Panc1 (cell line): ENCODE results near the gene RBM47. TPM values are rescaled to one million over a fixed set of nuclear protein-coding genes. Genes with fewer than 3 reads are reported as not detected.

Experiments used
- ATAC-seq: fragments of 200-7000 bp; cut with Tn5 transposase; 2 replicates; pipeline ENCODE4 v1.9.1; 2020; ENCODE audit warnings: mild to moderate bottlenecking, moderate library complexity
- BruUV-seq: library from RNA; stranded (reverse); fragments of 400-500 nt; replicated peaks from 2 replicates; lab custom pipeline; 2021; lab: Mats Ljungman, UMichigan
- CTCF ChIA-PET: fragments of 300-600 bp; sonication (Branson Sonifier 250); formaldehyde crosslinking; loops from one replicate; lab custom pipeline; 2022; ENCODE audit warnings: antibody characterized with exemption; lab: Charles Lee
- POLR2A ChIA-PET: fragments of 300-600 bp; sonication (Branson Sonifier 250); formaldehyde crosslinking; loops from one replicate; lab custom pipeline; 2022; ENCODE audit warnings: antibody characterized with exemption; lab: Charles Lee
- DNase-seq: peaks from one replicate; pipeline ENCODE4 v3.0.0-alpha.2; 2010; ENCODE audit warnings: low read depth, low spot score
- H3K27ac ChIP-seq: 2 replicates; pipeline ENCODE4 v1.5.1; 2011; ENCODE audit warnings: mild to moderate bottlenecking, low read length, inconsistent platforms
- H3K27me3 ChIP-seq: fragments of 200-500 bp; sonication (Bioruptor generic); 2 replicates; pipeline ENCODE4 v1.6.0; 2014; ENCODE audit warnings: low read length, inconsistent platforms; ENCODE audit not compliant: control insufficient read depth, insufficient read depth
- H3K36me3 ChIP-seq: fragments of 200-500 bp; sonication (Bioruptor generic); 2 replicates; pipeline ENCODE4 v1.5.1; 2014; ENCODE audit warnings: inconsistent platforms, mild to moderate bottlenecking, low read length, moderate library complexity; ENCODE audit not compliant: control insufficient read depth, insufficient read depth
- H3K4me1 ChIP-seq: 2 replicates; pipeline ENCODE4 v1.5.1; 2011; ENCODE audit warnings: inconsistent platforms, mild to moderate bottlenecking, low read length, moderate library complexity; ENCODE audit not compliant: control insufficient read depth, insufficient read depth
- H3K4me3 ChIP-seq, 2 experiments: 2 replicates each; pipeline ENCODE4 v1.5.1; 2011 to 2012; ENCODE audit warnings: low read depth in 2 of 2, low read length in 2 of 2, mild to moderate bottlenecking in 2 of 2, inconsistent platforms in 1 of 2, moderate library complexity in 1 of 2
- H3K9me3 ChIP-seq: fragments of 200-500 bp; sonication (Bioruptor generic); 2 replicates; pipeline ENCODE4 v1.5.1; 2014; ENCODE audit warnings: low read depth, mild to moderate bottlenecking, inconsistent platforms, low read length, moderate library complexity; ENCODE audit not compliant: control insufficient read depth, insufficient read depth
- POLR2AphosphoS5 ChIP-seq: IDR thresholded peaks from 2 replicates; pipeline ENCODE4 v1.6.1; 2012; ENCODE audit warnings: mild to moderate bottlenecking, low read depth, low read length, moderate library complexity
- SIN3A ChIP-seq: IDR thresholded peaks from 2 replicates; pipeline ENCODE4 v1.6.1; 2012; ENCODE audit warnings: low read depth, mild to moderate bottlenecking, low read length, moderate library complexity, borderline replicate concordance; ENCODE audit not compliant: insufficient read depth
- TCF7L2 ChIP-seq: IDR thresholded peaks from 2 replicates; pipeline ENCODE4 v1.6.1; 2011; ENCODE audit warnings: mild to moderate bottlenecking, low read depth, low read length, inconsistent platforms
- in situ Hi-C: cut with HindIII; loops from 2 replicates; pipeline ENCODE4 v1.10.0; 2016; ENCODE audit warnings: low sequenced_read_pairs, low pct_unique_long_range_greater_than_20kb
- intact Hi-C: fragments of 100-400 bp; cut with micrococcal nuclease; formaldehyde crosslinking; loops from one replicate; pipeline ENCODE4 v1.10.0; 2022; ENCODE audit not compliant: unreplicated experiment
- total RNA-seq: library from RNA; stranded (reverse); gene quantifications from one replicate; pipeline ENCODE4 v1.2.1, GENCODE V29; 2021; ENCODE audit not compliant: unreplicated experiment
- TF ChIP-seq, protein P1 (sequence below), 2 experiments: IDR thresholded peaks; 2 replicates each; pipeline ENCODE4 v1.6.1; 2011 to 2012; ENCODE audit warnings: low read depth in 2 of 2, control low read depth in 1 of 2, low read length in 1 of 2, mild to moderate bottlenecking in 1 of 2, moderate library complexity in 1 of 2; ENCODE audit not compliant: insufficient read depth in 1 of 2
- TF ChIP-seq, protein P2 (sequence below): fragments of 450-650 bp; IDR thresholded peaks from 2 replicates; pipeline ENCODE4 v1.5.1; 2017; ENCODE audit warnings: mild to moderate bottlenecking

Gene RBM47
- total RNA-seq, 1 experiment from 2014 or later = 2.0 TPM

DNA sequence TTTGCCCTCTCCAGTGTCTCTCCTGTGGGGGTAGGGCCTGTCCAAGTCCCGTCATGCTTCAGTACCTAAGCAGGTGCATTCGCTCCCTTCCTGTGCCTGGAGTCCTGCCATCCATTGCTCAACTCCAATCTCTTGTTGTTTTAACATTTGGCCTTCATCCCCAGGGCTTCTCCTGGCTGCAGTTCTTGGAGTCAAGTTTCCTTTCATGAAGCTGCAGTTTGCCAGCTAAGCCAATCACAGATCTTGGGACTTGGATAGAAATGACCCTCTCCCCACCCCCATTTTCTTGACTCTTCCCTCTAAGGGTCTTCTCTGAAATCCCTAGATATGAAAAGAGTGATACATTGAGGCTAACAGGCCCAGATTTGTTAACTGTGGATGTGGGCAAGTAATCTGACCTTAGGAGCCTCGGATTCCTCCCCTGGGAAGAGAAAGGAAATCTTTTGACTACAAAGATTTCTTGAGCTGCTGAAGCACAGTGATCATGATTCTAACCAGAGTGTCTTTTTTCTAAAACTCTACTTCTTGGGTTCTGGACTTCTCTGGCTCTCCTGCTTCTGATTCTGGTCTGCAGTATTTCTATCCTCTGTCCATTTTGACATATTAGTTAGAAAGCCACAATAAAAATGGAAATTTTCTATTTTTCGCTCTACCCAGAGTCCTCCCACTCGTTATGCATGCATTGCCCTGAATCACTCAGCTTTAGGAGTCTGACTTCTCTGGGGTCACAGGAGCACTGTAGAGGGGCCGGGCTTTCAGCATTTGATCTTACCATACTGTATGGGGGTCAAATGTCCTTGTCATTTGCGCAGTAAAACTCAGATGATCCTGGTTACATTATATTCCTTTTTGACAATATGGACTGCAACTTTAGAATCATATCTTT is 233.5 kb downstream of the RBM47 start:
- H3K4me3 ChIP-seq = no peak overlapping the region
- no peaks in the 10 kb centered on the region for H3K36me3 ChIP-seq
- TF ChIP-seq SIN3A (no peak), TCF7L2 (0 out of 2 replicates have a peak, but pooled peaks have one; percentile 21), POLR2AphosphoS5 (no peak; the same call in 1 of the 2 replicates)
- TF ChIP-seq, protein P1, sequence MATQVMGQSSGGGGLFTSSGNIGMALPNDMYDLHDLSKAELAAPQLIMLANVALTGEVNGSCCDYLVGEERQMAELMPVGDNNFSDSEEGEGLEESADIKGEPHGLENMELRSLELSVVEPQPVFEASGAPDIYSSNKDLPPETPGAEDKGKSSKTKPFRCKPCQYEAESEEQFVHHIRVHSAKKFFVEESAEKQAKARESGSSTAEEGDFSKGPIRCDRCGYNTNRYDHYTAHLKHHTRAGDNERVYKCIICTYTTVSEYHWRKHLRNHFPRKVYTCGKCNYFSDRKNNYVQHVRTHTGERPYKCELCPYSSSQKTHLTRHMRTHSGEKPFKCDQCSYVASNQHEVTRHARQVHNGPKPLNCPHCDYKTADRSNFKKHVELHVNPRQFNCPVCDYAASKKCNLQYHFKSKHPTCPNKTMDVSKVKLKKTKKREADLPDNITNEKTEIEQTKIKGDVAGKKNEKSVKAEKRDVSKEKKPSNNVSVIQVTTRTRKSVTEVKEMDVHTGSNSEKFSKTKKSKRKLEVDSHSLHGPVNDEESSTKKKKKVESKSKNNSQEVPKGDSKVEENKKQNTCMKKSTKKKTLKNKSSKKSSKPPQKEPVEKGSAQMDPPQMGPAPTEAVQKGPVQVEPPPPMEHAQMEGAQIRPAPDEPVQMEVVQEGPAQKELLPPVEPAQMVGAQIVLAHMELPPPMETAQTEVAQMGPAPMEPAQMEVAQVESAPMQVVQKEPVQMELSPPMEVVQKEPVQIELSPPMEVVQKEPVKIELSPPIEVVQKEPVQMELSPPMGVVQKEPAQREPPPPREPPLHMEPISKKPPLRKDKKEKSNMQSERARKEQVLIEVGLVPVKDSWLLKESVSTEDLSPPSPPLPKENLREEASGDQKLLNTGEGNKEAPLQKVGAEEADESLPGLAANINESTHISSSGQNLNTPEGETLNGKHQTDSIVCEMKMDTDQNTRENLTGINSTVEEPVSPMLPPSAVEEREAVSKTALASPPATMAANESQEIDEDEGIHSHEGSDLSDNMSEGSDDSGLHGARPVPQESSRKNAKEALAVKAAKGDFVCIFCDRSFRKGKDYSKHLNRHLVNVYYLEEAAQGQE (IDR thresholded peaks at IDR 0.05; ENCODE audit: insufficient read depth in 1 of 2, low read depth in 2 of 2, low read length in 1 of 2) = no peak
- TF ChIP-seq, protein P2, sequence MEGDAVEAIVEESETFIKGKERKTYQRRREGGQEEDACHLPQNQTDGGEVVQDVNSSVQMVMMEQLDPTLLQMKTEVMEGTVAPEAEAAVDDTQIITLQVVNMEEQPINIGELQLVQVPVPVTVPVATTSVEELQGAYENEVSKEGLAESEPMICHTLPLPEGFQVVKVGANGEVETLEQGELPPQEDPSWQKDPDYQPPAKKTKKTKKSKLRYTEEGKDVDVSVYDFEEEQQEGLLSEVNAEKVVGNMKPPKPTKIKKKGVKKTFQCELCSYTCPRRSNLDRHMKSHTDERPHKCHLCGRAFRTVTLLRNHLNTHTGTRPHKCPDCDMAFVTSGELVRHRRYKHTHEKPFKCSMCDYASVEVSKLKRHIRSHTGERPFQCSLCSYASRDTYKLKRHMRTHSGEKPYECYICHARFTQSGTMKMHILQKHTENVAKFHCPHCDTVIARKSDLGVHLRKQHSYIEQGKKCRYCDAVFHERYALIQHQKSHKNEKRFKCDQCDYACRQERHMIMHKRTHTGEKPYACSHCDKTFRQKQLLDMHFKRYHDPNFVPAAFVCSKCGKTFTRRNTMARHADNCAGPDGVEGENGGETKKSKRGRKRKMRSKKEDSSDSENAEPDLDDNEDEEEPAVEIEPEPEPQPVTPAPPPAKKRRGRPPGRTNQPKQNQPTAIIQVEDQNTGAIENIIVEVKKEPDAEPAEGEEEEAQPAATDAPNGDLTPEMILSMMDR = no peak
- no peaks in the 10 kb centered on the region for H3K9me3 ChIP-seq
- CTCF ChIA-PET = no interaction called here
- POLR2A ChIA-PET = no interaction called here
- H3K27me3 ChIP-seq = no peaks in the 10 kb centered on the region
- ATAC-seq = peak; percentile 42; the same call in 1 of the 2 replicates
- intact Hi-C loops = no loop called here
- in situ Hi-C loops = no loop called here
- no peak for DNase-seq
- H3K4me1 ChIP-seq = peaks cover 4% of the 10 kb centered on the region; the same call in 1 of the 2 replicates
- BruUV-seq = no TSS peak
- peak overlapping the region; percentile 51 for H3K27ac ChIP-seq

- Histone ChIP-seq H3K9me3 (no peaks in the 10 kb centered on the region), H3K27ac (no peak overlapping the region; the same call in 1 of the 2 replicates), H3K4me3 (no peak overlapping the region), H3K27me3 (no peaks in the 10 kb centered on the region), H3K36me3 (no peaks in the 10 kb centered on the region), H3K4me1 (peaks cover 4% of the 10 kb centered on the region; the same call in 1 of the 2 replicates)
- ATAC-seq (no peak), DNase-seq (no peak)
- BruUV-seq = no TSS peak
- ChIA-PET CTCF (interaction anchor here (0.7 kb wide), 1 partner anchor 69 kb away, joined by 6 read pairs; no protein-coding TSS in a partner anchor), POLR2A (no interaction called here)
- TF ChIP-seq SIN3A = no peak
- no peak for TF ChIP-seq TCF7L2
- TF ChIP-seq POLR2AphosphoS5 = no peak
- TF ChIP-seq, protein P1 (IDR thresholded peaks at IDR 0.05; ENCODE audit: insufficient read depth in 1 of 2, low read depth in 2 of 2, low read length in 1 of 2) = no peak
- TF ChIP-seq, protein P2 = no peak
- in situ Hi-C loops (no loop called here), intact Hi-C loops (no loop called here)
Measured at GRCh38 chr4:40395166-40395900, 234.3 kb downstream of the RBM47 start.
